Colonic mucosa (tissue), 4 donors: ENCODE measurements around the gene UACA. TPM values are rescaled to one million over a fixed set of nuclear protein-coding genes. Genes with fewer than 3 reads are reported as not detected.

Experiments used
- DNase-seq: peaks from one replicate; pipeline ENCODE4 v3.0.0-alpha.2; 2020
- H3K27ac ChIP-seq: fragments of 200-600 bp; one replicate; pipeline ENCODE4 v1.8.0; 2021
- H3K27me3 ChIP-seq: fragments of 200-600 bp; one replicate; pipeline ENCODE4 v1.8.0; 2021
- H3K36me3 ChIP-seq: fragments of 200-600 bp; one replicate; pipeline ENCODE4 v1.8.0; 2021
- H3K4me1 ChIP-seq: fragments of 200-600 bp; one replicate; pipeline ENCODE4 v1.8.0; 2021; ENCODE audit warnings: mild to moderate bottlenecking
- H3K4me3 ChIP-seq: fragments of 200-600 bp; one replicate; pipeline ENCODE4 v1.8.0; 2021
- H3K9ac ChIP-seq, 2 donors: one replicate each; pipeline ENCODE4 v1.7.0; 2013; ENCODE audit warnings: control low read depth in 2 of 2, low read depth in 2 of 2, low read length in 2 of 2
- H3K9me3 ChIP-seq: fragments of 200-600 bp; one replicate; pipeline ENCODE4 v1.8.0; 2021
- intact Hi-C: fragments of 100-400 bp; cut with DNase I; formaldehyde crosslinking; loops from one replicate; pipeline ENCODE4 v1.14.1; 2022
- total RNA-seq, 2 donors: library from RNA; stranded (reverse); fragmentation: NEBNext Ultra II Directional in 1 of 2; extraction: Animal tissue kit (Norgen Biotek cat#: 25700) in 1 of 2; gene quantifications; one replicate each; pipeline ENCODE4 v1.2.1, GENCODE V29; 2021
- TF ChIP-seq, protein P1 (sequence below): fragments of 200-600 bp; IDR thresholded peaks from one replicate; pipeline ENCODE4 v1.8.0; 2022; ENCODE audit warnings: antibody characterized with exemption, mild to moderate bottlenecking
- donor health status: healthy.
- donor health status: DM: no; HTN: no; CAD: no.
- donor health status: DM: no; HTN: no; CAD: no.

Gene UACA
- total RNA-seq, 2 donors from 2014 or later: 55.4 to 57.3 TPM

DNA sequence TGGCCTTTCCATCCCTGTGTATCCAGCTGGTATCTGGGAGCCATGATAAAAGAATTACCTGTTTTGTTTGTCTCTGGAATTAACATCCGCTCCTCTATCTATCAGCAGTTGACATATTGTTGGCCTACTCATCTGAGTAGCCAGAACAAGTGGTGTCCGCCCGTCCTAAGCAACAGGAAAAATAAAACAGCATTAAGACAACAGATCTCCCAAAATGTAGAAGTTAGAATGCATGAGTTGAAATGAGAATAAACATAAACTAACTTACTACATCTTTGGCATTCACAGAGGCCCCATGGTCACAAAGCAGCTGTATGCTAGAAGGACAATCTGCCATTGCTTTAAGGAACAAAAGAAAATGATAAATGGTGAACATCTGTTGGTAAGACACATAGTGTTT is 75.9 kb downstream of the UACA start:
- Histone ChIP-seq H3K4me1 (no peaks in the 10 kb centered on the region), H3K27me3 (no peaks in the 10 kb centered on the region), H3K36me3 (no peaks in the 10 kb centered on the region), H3K9me3 (no peaks in the 10 kb centered on the region), H3K9ac (no peak overlapping the region), H3K27ac (no peak overlapping the region), H3K4me3 (no peak overlapping the region)
- DNase-seq: no peak
- TF ChIP-seq, protein P1, sequence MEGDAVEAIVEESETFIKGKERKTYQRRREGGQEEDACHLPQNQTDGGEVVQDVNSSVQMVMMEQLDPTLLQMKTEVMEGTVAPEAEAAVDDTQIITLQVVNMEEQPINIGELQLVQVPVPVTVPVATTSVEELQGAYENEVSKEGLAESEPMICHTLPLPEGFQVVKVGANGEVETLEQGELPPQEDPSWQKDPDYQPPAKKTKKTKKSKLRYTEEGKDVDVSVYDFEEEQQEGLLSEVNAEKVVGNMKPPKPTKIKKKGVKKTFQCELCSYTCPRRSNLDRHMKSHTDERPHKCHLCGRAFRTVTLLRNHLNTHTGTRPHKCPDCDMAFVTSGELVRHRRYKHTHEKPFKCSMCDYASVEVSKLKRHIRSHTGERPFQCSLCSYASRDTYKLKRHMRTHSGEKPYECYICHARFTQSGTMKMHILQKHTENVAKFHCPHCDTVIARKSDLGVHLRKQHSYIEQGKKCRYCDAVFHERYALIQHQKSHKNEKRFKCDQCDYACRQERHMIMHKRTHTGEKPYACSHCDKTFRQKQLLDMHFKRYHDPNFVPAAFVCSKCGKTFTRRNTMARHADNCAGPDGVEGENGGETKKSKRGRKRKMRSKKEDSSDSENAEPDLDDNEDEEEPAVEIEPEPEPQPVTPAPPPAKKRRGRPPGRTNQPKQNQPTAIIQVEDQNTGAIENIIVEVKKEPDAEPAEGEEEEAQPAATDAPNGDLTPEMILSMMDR: no peak
- intact Hi-C loops: no loop called here

DNA sequence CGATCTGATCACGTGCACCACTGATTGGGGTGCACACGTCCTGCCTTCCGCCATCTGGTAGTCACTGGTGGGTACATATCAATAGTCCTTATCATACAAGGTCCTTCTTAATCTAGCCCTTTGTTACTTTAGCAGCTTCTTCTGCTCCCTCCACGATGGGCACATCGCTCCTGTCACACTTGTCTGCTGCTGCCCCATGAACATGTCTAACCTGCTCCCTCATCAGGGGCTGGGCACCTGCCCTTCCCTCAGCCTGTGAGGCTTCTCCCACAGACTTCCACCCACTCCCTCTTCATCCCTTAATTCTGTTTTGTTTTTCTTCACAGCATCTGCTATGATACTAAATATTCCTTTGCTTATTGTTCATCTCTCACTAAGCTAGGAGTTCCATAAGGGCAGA is 82.5 kb downstream of the UACA start:
- H3K4me1 ChIP-seq: no peaks in the 10 kb centered on the region
- intact Hi-C loops: no loop called here
- DNase-seq: no peak
- H3K4me3 ChIP-seq: no peak overlapping the region
- TF ChIP-seq, protein P1: no peak
- H3K27ac ChIP-seq: no peak overlapping the region
- no peak overlapping the region for H3K9ac ChIP-seq
- H3K36me3 ChIP-seq: no peaks in the 10 kb centered on the region
- H3K27me3 ChIP-seq: no peaks in the 10 kb centered on the region
- H3K9me3 ChIP-seq: no peaks in the 10 kb centered on the region

DNA sequence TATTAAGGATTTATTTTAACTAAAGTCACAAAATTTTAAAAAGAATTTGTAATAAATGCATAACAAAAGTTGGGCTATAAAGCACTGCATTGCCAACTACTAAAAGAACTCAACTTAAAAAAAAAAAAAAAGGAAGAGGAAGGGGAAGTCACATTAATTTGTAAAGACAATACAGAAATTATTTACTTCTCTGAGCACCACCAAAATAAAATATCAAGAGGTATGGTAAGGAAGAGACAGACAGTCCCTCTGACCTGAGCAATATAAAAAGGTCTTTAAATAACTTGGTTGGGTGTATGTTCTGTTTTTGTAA is 83.5 kb downstream of the UACA start:
- no peak overlapping the region for H3K4me3 ChIP-seq
- TF ChIP-seq, protein P1: no peak
- H3K4me1 ChIP-seq: no peaks in the 10 kb centered on the region
- no peaks in the 10 kb centered on the region for H3K9me3 ChIP-seq
- H3K27me3 ChIP-seq: no peaks in the 10 kb centered on the region
- DNase-seq: no peak
- H3K9ac ChIP-seq: no peak overlapping the region
- H3K36me3 ChIP-seq: no peaks in the 10 kb centered on the region
- intact Hi-C loops: no loop called here
- H3K27ac ChIP-seq: no peak overlapping the region

DNA sequence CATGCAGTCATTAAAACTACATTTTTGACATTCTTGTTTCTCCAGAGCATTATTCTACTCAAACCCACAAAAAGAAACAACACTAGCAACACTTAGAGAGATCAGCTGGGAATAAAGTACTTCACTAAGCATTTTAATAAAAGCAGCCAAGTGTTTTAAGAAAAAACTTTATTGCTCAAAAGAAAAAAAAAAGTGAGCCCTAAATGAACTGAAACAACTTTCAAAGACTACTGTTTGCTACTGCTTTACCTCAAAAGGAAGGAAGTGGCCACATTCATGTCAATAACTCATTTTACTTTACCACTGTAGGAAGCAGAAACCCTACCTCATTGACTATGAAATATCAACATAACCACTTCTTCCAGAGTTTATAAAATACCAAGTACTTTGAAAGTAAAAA is 91.3 kb downstream of the UACA start:
- Histone ChIP-seq H3K27ac (no peak overlapping the region), H3K9me3 (no peaks in the 10 kb centered on the region), H3K4me3 (no peak overlapping the region), H3K36me3 (no peaks in the 10 kb centered on the region), H3K4me1 (no peaks in the 10 kb centered on the region), H3K9ac (no peak overlapping the region), H3K27me3 (no peaks in the 10 kb centered on the region)
- intact Hi-C loops: no loop called here
- DNase-seq: no peak
- TF ChIP-seq, protein P1: no peak

DNA sequence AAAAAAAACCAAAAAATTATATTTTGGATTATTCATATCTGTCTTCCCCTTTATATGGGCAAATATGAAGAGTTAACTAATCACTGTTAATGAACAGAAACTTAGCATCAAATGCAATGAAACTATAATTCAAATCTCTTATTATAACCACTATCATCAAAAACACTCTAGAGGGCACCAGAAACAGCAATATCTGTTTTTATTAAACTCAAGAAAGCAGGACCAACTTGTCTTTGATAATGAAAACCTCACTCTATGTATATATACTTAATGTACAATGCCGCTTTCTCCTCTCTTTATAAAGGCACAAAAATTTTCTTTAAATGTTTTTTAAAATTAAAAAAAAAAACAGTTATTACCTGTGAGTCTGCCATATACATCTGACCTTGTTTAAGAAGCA is 92.7 kb downstream of the UACA start:
- H3K27me3 ChIP-seq: no peaks in the 10 kb centered on the region
- TF ChIP-seq, protein P1: no peak
- H3K4me1 ChIP-seq: no peaks in the 10 kb centered on the region
- H3K9ac ChIP-seq: no peak overlapping the region
- DNase-seq: no peak
- intact Hi-C loops: no loop called here
- H3K9me3 ChIP-seq: no peaks in the 10 kb centered on the region
- no peak overlapping the region for H3K4me3 ChIP-seq
- H3K36me3 ChIP-seq: no peaks in the 10 kb centered on the region
- no peak overlapping the region for H3K27ac ChIP-seq
